SH-SY5Y (cell line): ENCODE data around the gene LAIR2.

Experiments
- GATA2 ChIP-seq: IDR thresholded peaks from 2 replicates; pipeline ENCODE4 v1.6.1; 2011; ENCODE audit warnings: mild to moderate bottlenecking, low read depth, low read length
- GATA3 ChIP-seq: IDR thresholded peaks from 2 replicates; pipeline ENCODE4 v1.6.1; 2011; ENCODE audit warnings: low read depth, mild to moderate bottlenecking, low read length, moderate library complexity

DNA sequence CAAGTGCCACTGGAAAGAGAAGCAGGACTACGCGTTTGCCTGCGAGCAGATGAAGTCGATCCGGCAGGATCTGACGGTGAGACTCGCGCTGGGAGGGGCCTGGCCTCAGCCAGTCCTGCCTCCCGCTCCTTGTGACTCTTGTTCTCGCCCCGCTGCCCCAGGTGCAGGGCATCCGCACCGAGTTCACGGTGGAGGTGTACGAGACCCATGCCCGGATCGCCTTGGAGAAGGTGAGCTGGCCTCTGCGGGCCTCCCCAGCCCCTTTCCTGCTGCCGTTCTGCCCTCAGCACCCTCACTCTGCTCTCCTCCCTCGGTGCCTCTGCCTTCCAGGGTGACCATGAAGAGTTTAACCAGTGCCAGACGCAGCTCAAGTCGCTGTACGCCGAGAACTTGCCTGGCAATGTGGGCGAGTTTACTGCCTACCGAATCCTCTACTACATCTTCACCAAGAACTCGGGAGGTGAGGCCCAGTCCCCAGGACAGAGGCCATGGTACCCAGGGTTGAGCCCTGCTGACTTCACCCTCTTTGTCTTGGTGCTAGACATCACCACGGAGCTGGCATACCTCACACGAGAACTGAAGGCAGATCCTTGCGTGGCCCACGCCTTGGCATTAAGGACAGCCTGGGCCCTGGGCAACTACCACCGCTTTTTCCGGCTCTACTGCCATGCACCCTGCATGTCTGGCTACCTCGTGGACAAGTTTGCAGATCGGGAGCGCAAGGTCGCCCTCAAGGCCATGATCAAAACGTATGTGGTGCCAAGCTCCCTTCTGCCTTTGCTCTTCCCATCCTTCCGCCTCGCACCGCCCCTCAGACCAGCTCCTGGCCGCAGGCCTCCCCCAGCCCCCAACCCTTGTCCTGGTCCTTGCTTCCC is 44.6 kb upstream of the LAIR2 start:
- TF ChIP-seq GATA3 (no peak), GATA2 (no peak)
